ENCODE results near the gene MPDZ. TPM values are rescaled to one million over a fixed set of nuclear protein-coding genes. Genes with fewer than 3 reads are reported as not detected.

The MPDZ gene
- polyA plus RNA-seq, 2 of the 4 experiments (the other 2 are of a cell fraction), result 19.5 to 36.4 TPM

- FAIRE-seq, result no peak
- CTCF ChIA-PET, result no interaction called here
- Histone ChIP-seq H3K4me2 (no peak overlapping the region), H3K4me1 (peaks cover 7% of the 10 kb centered on the region; the same call in 1 of the 3 replicates), H3K4me3 (no peak overlapping the region), H3K27ac (no peak overlapping the region), H3K9me3 (no peaks in the 10 kb centered on the region)
- TF ChIP-seq TFCP2L1 (CRISPR knock-in tag; IDR thresholded peaks at IDR 0.05) (no peak), CHD4 (IDR thresholded peaks at IDR 0.05; ENCODE audit: borderline replicate concordance) (no peak), NR3C1 (IDR thresholded peaks at IDR 0.05) (no peak), ZSCAN20 (CRISPR knock-in tag; IDR thresholded peaks at IDR 0.05) (no peak), HOXB13 (CRISPR knock-in tag; IDR thresholded peaks at IDR 0.05; ENCODE audit: low read depth) (no peak), ZFP36 (IDR thresholded peaks at IDR 0.05; ENCODE audit: borderline replicate concordance, partially characterized antibody) (no peak), NPAS2 (CRISPR knock-in tag; IDR thresholded peaks at IDR 0.05; ENCODE audit: borderline replicate concordance) (no peak), PHF8 (IDR thresholded peaks at IDR 0.05; ENCODE audit: borderline replicate concordance, low read depth) (no peak), CEBPB (IDR thresholded peaks at IDR 0.05) (no peak), POLR2AphosphoS2 (conservative IDR thresholded peaks at IDR 0.05; ENCODE audit: low read length) (no peak), ZNF302 (CRISPR knock-in tag; IDR thresholded peaks at IDR 0.05) (no peak), RCOR1 (IDR thresholded peaks at IDR 0.05; ENCODE audit: low read depth, low read length) (no peak), FOSL2 (IDR thresholded peaks at IDR 0.05) (no peak), FOSL2 (CRISPR knock-in tag; IDR thresholded peaks at IDR 0.05) (no peak), JUN (IDR thresholded peaks at IDR 0.05) (no peak)
- TF ChIP-seq, protein P1, sequence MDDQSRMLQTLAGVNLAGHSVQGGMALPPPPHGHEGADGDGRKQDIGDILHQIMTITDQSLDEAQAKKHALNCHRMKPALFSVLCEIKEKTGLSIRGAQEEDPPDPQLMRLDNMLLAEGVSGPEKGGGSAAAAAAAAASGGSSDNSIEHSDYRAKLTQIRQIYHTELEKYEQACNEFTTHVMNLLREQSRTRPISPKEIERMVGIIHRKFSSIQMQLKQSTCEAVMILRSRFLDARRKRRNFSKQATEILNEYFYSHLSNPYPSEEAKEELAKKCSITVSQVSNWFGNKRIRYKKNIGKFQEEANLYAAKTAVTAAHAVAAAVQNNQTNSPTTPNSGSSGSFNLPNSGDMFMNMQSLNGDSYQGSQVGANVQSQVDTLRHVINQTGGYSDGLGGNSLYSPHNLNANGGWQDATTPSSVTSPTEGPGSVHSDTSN (IDR thresholded peaks at IDR 0.05), result no peak
- TF ChIP-seq, protein P2, sequence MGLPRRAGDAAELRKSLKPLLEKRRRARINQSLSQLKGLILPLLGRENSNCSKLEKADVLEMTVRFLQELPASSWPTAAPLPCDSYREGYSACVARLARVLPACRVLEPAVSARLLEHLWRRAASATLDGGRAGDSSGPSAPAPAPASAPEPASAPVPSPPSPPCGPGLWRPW (IDR thresholded peaks at IDR 0.05), result no peak
- TF ChIP-seq, protein P3, sequence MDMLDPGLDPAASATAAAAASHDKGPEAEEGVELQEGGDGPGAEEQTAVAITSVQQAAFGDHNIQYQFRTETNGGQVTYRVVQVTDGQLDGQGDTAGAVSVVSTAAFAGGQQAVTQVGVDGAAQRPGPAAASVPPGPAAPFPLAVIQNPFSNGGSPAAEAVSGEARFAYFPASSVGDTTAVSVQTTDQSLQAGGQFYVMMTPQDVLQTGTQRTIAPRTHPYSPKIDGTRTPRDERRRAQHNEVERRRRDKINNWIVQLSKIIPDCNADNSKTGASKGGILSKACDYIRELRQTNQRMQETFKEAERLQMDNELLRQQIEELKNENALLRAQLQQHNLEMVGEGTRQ (IDR thresholded peaks at IDR 0.05), result no peak
- TF ChIP-seq, protein P4, sequence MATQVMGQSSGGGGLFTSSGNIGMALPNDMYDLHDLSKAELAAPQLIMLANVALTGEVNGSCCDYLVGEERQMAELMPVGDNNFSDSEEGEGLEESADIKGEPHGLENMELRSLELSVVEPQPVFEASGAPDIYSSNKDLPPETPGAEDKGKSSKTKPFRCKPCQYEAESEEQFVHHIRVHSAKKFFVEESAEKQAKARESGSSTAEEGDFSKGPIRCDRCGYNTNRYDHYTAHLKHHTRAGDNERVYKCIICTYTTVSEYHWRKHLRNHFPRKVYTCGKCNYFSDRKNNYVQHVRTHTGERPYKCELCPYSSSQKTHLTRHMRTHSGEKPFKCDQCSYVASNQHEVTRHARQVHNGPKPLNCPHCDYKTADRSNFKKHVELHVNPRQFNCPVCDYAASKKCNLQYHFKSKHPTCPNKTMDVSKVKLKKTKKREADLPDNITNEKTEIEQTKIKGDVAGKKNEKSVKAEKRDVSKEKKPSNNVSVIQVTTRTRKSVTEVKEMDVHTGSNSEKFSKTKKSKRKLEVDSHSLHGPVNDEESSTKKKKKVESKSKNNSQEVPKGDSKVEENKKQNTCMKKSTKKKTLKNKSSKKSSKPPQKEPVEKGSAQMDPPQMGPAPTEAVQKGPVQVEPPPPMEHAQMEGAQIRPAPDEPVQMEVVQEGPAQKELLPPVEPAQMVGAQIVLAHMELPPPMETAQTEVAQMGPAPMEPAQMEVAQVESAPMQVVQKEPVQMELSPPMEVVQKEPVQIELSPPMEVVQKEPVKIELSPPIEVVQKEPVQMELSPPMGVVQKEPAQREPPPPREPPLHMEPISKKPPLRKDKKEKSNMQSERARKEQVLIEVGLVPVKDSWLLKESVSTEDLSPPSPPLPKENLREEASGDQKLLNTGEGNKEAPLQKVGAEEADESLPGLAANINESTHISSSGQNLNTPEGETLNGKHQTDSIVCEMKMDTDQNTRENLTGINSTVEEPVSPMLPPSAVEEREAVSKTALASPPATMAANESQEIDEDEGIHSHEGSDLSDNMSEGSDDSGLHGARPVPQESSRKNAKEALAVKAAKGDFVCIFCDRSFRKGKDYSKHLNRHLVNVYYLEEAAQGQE (IDR thresholded peaks at IDR 0.05), result no peak
- DNase-seq (ENCODE audit: low read depth in 1 of 2, low spot score in 1 of 2), result no peak
- POLR2A ChIA-PET, result no interaction called here
- no peak for ATAC-seq
These were observed 3.5 kb upstream of the MPDZ start for GRCh38 chr9:13282998-13283397.

DNA sequence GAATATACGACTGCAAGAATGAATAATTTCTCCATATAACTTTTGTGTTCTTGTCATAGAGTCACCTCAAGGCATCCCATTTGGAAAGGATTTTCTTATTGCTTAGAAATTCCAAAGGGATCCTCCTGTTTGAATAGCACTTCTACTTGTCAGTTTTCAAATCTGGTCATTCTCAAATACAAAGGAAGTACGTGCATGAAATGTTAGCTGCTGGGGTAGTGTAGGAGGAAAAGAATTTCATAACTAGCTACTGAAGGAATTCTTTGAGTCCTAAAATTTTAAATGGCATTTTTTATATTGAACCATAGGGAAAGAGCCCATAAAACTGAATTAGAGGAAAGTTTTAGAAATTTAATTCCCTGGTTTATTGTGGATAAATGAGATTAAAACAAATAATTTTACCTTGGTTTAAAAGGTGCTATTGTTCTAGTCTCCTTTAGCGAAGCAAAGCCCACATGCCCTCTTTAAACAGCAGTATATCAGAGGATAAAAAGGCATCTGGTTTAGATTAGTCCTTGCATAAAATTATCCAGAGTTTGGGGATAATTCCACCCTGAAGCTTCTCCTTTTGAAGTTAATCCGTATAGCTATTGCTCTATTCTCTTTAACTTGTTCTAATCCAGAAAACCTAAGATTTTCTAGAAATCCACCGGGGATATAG is 2.0 kb upstream of the MPDZ start:
- POLR2A ChIA-PET, result no interaction called here
- ATAC-seq, result no peak
- Histone ChIP-seq H3K4me2 (no peak overlapping the region), H3K27ac (no peak overlapping the region), H3K4me1 (peaks cover 14% of the 10 kb centered on the region; the same call in 2 of the 3 replicates), H3K4me3 (no peak overlapping the region), H3K9me3 (no peaks in the 10 kb centered on the region)
- TF ChIP-seq HEYL (CRISPR knock-in tag; IDR thresholded peaks at IDR 0.05) (no peak), NR3C1 (IDR thresholded peaks at IDR 0.05) (no peak), PHF8 (IDR thresholded peaks at IDR 0.05; ENCODE audit: borderline replicate concordance, low read depth) (no peak), CEBPB (IDR thresholded peaks at IDR 0.05) (no peak), HDAC2 (IDR thresholded peaks at IDR 0.05) (no peak), RFX5 (IDR thresholded peaks at IDR 0.05) (no peak)
- CTCF ChIA-PET, result no interaction called here
- FAIRE-seq, result no peak
- 85% methylated on average over 5 of the region's 5 CpGs for WGBS (ENCODE audit: missing lambda C conversion rate)
- no peak for DNase-seq (ENCODE audit: low read depth in 1 of 2, low spot score in 1 of 2)

All from A549 (cell line).